ACHN (cell line): Measurements from ENCODE around the gene STAB2.

Experiments used
- DNase-seq: peaks from one replicate; pipeline ENCODE4 v3.0.0-alpha.2; 2015
- in situ Hi-C: cut with HindIII; loops from 2 replicates; pipeline ENCODE4 v1.10.0; 2017; ENCODE audit warnings: low sequenced_read_pairs, low pct_ligation_motif_present, low pct_unique_long_range_greater_than_20kb

The STAB2 gene, protein sequence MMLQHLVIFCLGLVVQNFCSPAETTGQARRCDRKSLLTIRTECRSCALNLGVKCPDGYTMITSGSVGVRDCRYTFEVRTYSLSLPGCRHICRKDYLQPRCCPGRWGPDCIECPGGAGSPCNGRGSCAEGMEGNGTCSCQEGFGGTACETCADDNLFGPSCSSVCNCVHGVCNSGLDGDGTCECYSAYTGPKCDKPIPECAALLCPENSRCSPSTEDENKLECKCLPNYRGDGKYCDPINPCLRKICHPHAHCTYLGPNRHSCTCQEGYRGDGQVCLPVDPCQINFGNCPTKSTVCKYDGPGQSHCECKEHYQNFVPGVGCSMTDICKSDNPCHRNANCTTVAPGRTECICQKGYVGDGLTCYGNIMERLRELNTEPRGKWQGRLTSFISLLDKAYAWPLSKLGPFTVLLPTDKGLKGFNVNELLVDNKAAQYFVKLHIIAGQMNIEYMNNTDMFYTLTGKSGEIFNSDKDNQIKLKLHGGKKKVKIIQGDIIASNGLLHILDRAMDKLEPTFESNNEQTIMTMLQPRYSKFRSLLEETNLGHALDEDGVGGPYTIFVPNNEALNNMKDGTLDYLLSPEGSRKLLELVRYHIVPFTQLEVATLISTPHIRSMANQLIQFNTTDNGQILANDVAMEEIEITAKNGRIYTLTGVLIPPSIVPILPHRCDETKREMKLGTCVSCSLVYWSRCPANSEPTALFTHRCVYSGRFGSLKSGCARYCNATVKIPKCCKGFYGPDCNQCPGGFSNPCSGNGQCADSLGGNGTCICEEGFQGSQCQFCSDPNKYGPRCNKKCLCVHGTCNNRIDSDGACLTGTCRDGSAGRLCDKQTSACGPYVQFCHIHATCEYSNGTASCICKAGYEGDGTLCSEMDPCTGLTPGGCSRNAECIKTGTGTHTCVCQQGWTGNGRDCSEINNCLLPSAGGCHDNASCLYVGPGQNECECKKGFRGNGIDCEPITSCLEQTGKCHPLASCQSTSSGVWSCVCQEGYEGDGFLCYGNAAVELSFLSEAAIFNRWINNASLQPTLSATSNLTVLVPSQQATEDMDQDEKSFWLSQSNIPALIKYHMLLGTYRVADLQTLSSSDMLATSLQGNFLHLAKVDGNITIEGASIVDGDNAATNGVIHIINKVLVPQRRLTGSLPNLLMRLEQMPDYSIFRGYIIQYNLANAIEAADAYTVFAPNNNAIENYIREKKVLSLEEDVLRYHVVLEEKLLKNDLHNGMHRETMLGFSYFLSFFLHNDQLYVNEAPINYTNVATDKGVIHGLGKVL (N-terminal part only)

DNA sequence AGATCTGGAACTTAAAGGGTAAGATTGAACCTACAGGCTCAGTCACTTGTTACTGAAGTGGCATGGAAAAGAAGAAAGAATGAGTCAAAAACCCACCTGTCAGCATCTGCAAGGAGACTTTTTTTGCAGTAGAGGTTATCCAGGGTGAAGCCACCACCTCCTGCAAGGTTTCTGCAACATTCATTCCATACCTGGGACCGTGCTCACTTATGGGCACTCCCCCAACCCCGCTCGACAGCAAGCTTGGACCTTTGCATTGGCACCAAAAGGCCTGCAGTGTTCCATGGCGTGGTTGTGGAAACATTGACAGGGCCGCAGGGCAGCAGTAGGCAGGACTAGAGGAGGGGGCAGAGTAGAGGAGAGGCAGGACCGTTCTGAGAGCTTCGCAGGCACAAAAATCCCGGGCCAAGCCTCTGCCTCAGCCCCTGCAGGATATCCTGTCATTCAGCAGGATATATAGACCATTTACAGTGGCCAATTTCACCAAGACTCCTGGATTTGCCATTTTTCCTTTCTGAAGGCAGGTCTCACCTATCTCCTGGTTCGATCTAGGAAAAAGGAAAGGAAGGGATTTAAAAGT lies at the start of gene STAB2:
TSS of gene STAB2 (plus strand) at position 483 of the 580 bp plus-strand sequence. CDS start 204 bp downstream, outside the sequence.
- in situ Hi-C loops: no loop called here
- DNase-seq: no peak

DNA sequence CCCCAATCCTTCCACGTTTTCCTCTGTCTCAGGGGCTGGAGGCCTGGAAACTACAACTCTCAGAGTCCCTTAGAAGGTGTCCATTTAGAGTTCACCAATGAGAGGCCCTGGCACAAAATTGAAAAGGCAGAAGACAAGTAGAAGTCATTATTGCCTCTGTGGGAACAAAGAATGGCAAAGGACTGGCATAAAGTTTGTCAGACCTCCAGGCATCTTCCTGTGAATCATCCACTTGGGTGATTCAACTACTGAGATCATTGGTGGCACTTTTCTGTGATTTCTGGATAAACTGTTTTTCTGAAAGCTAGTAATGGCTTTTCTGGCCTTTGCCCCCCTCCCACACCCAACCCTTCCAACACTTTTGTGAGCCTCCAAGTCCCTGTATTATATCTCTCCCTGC lies 48.7 kb upstream of the STAB2 start:
- in situ Hi-C loops: no loop called here
- DNase-seq: no peak

DNA sequence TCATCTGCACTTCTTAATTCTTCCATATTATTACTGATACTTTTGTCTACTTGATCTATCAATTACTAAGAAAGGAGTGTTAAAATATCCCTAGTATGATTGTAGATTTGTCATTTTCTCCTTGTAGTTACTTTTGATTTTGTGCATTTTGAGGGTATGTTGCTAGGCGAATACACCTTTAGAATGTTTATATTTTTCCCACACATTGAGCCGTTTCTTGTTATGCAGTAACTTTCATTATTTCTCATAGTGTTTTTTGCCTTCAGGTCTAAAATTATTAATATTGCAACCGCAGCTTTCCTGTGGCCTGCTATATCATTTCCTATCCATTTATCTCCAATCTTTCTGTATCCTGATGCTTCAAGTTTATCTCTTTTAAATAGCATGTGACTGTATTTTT lies 46.8 kb upstream of the STAB2 start:
- in situ Hi-C loops: no loop called here
- DNase-seq: no peak

DNA sequence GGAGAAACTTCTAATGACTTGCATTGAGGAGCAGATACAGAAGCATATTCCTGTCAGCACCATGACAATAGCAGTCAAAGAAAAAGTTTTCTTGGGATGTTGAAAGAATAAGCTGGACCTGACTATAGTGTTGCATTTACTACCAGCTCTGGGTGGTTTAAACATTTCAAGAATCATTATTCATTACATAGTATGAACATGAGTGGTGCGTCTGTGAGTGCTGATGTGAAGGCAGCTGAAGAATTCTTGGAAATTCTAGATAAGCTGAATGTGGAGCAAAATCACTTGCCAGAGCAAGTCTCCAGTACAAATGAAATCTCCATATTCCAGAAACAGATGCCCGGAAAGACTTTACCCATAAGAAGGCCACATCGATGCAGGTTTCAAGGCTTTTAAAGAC lies 45.0 kb upstream of the STAB2 start:
- DNase-seq: no peak
- in situ Hi-C loops: no loop called here

DNA sequence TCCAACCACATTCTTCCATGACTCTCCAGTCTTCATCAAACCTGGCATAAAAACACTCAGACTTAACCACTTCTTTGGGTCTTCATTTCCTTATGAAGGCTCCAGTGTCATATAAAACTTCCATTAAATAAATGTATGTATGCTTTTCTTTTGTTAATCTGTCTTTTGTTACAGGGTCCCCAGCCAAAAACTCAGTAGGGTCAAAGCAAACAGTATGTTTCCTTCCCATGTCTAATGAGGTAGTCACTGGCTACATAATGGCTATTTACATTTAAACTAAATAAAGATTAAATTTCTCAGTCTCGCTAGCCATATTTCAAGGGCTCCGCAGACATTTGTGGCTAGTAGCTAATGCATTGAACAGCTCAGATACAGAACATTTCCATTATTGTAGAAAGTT lies 40.1 kb upstream of the STAB2 start:
- in situ Hi-C loops: no loop called here
- no peak for DNase-seq

DNA sequence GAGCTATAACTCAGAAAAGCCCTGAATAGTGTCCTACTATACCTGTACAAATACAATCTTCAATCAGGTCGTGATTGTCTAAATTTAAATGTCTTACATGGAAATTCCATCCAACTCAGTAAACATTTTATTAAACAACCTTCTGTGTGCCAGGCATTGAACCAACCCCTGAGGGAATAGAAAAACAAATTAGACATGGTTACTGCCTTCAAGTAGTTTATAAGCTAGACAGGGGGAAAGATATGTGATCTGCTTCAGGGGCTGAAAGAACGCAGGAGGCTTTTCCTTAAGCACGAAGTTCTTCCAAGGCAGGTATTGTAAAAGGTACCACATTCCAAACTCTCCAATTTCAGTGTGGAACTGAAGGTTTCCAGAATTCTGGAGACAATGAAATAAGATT lies 39.7 kb upstream of the STAB2 start:
- in situ Hi-C loops: no loop called here
- DNase-seq: no peak

DNA sequence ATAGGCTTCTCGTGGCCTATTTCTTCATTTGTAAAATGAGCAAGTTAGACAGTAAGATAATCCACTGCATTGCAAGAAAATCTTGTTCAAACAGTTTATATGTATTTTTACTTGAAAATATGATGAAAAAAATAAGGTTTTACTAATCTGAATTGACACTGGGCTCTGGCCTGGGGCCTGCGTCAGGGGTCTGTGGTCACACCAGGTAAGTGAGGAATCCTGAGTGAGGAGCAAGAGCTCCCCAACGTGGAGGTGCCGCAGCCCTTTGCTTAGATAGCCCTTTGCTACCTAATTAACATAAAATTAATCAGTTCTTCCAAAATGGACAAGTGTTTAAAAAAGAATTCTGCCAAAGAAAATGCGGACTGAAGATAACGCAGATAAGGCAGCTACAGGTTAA lies 39.1 kb upstream of the STAB2 start:
- no peak for DNase-seq
- in situ Hi-C loops: no loop called here

DNA sequence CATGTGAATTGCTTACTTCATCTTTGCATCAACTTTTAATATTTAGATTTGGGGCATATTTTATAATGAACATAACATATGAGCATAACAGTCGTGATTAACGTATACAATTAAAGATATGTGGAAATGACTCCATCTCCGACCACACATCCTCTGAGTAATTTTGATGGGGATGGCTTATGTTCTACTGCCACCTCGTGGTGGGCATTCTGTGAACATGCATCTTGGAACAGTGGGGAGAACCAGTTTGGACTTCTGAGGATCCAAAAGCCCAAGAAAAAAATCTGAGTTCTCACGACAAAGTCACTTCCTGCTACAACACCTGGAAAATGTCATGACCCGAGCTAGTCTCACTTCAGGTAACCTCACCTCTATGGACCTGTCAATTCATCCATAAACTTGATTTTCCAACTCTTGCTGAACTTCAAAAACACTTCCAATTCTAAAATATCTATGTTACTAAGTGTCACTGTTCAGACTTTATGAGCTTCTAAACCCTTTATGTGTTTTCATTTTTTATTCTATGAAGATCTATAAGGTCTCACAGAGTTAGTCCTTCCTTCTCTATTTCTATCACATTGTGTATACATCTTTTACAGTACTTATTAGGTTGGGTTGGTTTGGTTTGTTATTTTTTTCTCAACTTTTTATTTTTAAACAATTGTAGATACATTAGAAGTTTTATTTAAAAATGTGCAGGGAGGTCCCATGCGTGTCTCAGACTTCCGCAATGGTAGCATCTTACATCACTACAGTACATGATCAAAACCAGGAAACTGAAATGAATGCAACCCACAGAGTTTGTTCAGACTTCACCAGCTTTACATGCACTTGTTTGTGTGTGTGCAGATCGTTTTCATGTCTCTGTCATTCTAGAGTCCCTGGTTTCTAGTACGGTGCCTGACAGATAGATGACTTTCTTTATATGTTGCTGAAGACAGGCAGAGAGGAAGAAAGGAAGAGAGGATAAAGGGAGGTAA lies 38.2 kb upstream of the STAB2 start:
- in situ Hi-C loops: no loop called here
- DNase-seq: peak; percentile 74

DNA sequence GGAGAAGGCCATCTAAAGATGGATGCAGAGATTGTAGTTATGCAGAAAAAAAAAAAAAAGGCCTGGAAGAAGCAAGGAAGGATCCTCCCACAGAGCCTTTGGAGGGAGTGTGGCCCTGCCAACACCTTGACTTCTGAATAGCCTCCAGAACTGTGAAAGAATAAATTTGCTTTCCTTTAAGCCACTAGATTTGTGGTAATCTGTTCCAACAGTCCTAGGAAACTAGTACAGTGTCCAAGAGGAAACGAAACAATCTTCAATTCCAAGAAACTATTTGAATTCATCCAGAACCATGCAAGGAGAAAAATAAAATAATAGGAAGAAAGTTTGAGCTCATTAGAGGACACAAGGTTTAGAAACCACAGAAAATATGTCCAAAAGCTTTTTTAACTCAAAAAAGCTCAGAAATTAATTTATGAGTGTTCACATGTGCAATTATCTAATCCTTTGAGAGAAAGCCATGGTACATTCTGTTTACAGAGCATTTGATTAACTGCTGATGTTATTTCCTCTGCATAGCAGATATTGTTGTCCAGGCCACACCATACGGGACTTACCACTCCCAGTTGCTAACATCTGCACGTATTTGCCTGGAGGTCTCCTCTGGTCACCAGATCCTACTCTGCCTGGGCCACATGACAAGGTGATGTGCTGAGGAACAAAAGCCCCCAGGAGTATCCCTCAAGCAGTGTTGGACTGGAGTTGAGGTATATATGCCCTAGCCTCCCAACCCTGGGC lies 30.0 kb upstream of the STAB2 start:
- in situ Hi-C loops: no loop called here
- no peak for DNase-seq

DNA sequence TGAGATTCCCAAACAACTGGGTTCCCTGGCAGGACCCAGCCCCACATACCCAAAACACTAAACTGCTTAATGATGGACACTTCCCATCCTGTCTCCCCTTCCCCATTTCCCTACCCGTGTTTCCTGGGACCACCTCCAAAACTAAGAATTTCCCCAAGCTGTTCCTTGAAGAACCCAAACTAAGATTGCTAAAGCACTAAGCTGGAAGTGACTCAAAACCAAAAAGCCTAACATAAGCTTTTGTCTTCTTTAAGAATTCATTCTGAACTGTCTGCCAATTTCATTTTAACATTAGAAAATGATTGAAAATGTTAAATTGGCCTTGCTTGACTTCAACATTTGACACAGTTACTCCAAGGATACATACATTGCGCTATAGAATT lies 29.5 kb upstream of the STAB2 start:
- DNase-seq: no peak
- in situ Hi-C loops: no loop called here

DNA sequence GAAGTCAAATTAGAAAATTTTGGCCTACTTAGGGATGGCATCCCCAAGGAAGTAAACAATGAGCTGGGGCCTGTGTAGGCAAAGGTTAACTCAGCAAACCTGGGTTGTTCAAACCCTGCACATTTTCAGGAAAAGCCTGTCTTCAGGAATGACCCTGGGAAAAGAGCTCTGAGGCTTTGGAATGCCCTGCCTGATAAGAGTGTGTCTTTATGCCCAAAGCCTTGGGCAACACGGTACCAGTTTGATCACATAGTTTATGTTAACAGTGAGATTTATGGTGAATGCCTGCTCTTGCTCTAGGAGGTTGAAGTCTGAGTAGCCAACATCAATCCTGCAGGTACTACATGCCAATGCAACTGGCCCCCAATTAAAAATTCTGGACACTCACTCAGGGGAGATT lies 28.2 kb upstream of the STAB2 start:
- no peak for DNase-seq
- in situ Hi-C loops: no loop called here

DNA sequence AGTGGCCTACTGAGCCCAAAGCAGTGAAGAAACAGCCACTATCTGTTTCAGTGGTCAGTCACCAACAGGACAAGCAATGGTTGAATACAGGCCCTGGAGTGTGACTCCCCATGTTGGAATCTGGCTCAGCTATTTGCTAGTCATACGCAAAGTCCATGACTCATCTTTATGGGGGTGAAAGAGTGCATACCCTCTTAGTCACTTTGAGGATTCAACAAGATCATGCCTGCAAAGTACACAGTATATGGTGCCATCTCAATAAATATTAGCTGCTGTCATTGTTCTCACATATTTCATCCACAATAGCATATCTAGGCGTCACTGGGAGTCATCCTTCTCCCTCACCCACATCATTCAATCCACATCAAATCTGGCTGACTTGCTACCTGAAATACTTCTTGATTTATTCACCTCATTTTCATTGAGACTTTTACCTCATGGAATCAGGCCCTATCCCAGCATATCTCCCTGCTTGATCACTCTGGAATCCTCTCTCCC lies 26.4 kb upstream of the STAB2 start:
- peak; percentile 99 for DNase-seq
- in situ Hi-C loops: no loop called here

DNA sequence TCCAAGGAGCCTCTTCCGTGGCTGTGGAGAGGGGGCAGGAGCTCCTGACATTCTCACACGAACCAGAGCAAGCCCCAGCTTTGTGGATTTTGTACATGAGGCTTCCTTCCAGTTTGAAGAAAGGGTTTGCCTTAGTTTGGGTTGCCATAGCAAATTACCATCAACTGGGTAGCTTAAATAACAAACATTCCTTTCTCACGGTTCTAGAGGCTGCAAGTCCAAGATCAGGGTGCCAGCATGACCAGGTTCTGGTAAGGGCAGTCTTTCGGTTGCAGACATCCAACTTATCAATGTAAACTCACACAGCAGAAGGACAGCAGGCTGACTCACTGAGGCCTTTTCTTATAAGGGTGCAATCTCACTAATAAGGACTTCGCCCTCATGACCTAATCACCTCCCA lies 25.9 kb upstream of the STAB2 start:
- in situ Hi-C loops: no loop called here
- DNase-seq: no peak

DNA sequence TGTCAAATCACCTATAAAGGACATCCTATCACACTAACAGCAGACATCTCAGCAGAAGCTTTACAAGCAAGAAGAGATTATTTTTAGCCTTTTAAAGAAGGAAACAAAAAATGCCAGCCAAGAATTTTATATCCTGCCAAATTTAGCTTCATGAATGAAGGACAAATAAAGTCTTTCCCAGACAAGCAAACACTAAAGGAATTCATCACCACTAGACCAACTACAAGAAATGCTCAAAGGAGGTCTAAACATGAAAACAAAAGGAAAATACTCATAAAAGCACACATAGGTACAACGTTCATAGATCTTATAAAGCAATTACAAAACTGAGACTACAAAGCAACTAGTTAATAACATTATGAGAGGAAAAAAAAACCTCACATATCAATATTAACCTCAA lies 20.7 kb upstream of the STAB2 start:
- in situ Hi-C loops: no loop called here
- DNase-seq: no peak

DNA sequence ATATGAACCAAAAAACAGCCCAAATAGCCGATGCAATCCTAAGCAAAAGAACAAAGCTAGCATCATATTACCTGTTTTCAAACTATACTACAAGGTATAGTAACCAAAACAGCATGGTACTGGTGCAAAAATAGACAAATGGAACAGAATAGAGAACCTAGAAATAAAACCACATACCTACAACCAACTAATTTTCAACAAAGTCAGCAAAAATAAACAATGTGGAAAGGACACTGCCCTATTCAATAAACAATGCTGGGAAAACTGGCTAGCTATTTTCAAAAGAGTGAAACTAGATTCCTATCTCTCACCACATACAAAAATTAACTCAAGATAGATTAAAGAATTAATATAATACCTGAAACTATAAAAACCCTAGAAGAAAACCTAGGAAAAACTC lies 17.8 kb upstream of the STAB2 start:
- no peak for DNase-seq
- in situ Hi-C loops: no loop called here

DNA sequence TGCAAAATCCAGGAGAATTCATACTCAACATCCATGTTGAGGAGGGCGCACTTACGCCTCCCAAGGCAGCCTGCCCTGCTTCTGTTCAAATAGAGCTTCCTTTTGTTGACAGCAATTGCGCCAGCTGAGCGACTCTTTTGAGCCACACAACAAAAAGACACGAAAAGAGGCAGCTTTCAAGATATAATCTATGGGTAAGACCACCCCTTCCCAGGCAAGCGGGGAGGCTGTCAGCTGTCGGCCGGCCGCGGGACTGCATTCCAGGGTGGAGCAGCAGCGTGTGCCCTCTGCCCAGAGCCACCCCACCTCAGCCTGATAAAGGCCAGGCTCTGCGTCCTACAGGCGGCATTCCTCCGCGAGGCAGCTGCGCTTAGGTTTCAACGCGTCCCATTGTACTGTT lies 15.8 kb upstream of the STAB2 start:
- in situ Hi-C loops: no loop called here
- no peak for DNase-seq
